ENCODE data around the gene CERCAM.
"Not testable (repeated sequence)": the region's sequence is repeated elsewhere in the genome, so short reads cannot be mapped to it uniquely, and the experiment has no call there.

Gene CERCAM

GRCh38 chr9:128393970-128394369 lies 26.7 kb upstream of the CERCAM start:
- DNase-seq = no peak

GRCh38 chr9:128394379-128395168 lies 26.1 kb upstream of the CERCAM start:
- no peak for DNase-seq

- DNase-seq = peak in 1 of 2 experiments; percentile 7
Observed at GRCh38 chr9:128396970-128397613, 23.6 kb upstream of the CERCAM start.

- DNase-seq = no peak
Observed at GRCh38 chr9:128397831-128398230, 22.8 kb upstream of the CERCAM start.

GRCh38 chr9:128399861-128400260 lies 20.8 kb upstream of the CERCAM start:
- DNase-seq = no peak

- no peak for DNase-seq
Observed at GRCh38 chr9:128404560-128404959, 16.1 kb upstream of the CERCAM start.

- peak in 1 of 2 experiments; percentile 21 for DNase-seq
Observed at GRCh38 chr9:128405077-128405779, 15.4 kb upstream of the CERCAM start.

GRCh38 chr9:128405780-128406171 lies 14.9 kb upstream of the CERCAM start:
- DNase-seq = no peak

GRCh38 chr9:128406848-128407391 lies 13.7 kb upstream of the CERCAM start:
- DNase-seq = no peak

- DNase-seq = no peak
Observed at GRCh38 chr9:128408963-128409431, 11.7 kb upstream of the CERCAM start.

- DNase-seq = no peak
Observed at GRCh38 chr9:128409450-128409849, 11.2 kb upstream of the CERCAM start.

GRCh38 chr9:128409978-128410377 lies 10.7 kb upstream of the CERCAM start:
- peak in 1 of 2 experiments; percentile 11 for DNase-seq

- no peak for DNase-seq
Observed at GRCh38 chr9:128411364-128412119, 9.1 kb upstream of the CERCAM start.

GRCh38 chr9:128412120-128412790 lies 8.4 kb upstream of the CERCAM start:
- DNase-seq = peak; percentile 69 to 82

GRCh38 chr9:128413728-128414127 lies 6.9 kb upstream of the CERCAM start:
- not testable (repeated sequence) for DNase-seq

- DNase-seq = peak; percentile 34 to 38
Observed at GRCh38 chr9:128414461-128414860, 6.2 kb upstream of the CERCAM start.

- no peak for DNase-seq
Observed at GRCh38 chr9:128415281-128415680, 5.4 kb upstream of the CERCAM start.

GRCh38 chr9:128416014-128416413 lies 4.6 kb upstream of the CERCAM start:
- no peak for DNase-seq

- no peak for DNase-seq
Observed at GRCh38 chr9:128416432-128417019, 4.1 kb upstream of the CERCAM start.

- DNase-seq = peak in 1 of 2 experiments; percentile 55
Observed at GRCh38 chr9:128419061-128419925, 1.4 kb upstream of the CERCAM start.

Data from SHP77 (cell line).